ENCODE results near the gene TIGD2.

Gene TIGD2

DNA sequence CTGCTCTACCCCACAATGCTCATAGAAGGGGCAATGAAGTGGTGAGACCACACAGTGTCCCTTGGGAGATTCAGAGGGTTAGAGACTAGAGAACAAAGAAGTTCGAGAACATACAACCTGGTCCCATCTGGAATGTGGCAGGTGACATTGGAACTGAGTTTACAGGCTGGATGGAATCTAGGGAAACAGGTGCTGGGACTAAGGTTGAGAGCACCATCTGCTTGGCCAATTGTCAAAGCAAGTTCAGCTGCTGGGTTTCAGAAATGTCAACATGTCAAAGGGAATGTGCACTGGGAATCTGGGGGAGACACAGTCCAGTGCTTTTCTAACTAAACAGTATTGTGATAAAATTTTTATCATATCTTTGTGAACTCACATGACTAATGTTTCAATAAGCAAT lies 38.4 kb upstream of the TIGD2 start:
- DNase-seq (ENCODE audit: low read depth): no peak
- no peak overlapping the region for H3K4me3 ChIP-seq (ENCODE audit: control insufficient read depth, low read depth, low read length)
- TF ChIP-seq, protein P1, sequence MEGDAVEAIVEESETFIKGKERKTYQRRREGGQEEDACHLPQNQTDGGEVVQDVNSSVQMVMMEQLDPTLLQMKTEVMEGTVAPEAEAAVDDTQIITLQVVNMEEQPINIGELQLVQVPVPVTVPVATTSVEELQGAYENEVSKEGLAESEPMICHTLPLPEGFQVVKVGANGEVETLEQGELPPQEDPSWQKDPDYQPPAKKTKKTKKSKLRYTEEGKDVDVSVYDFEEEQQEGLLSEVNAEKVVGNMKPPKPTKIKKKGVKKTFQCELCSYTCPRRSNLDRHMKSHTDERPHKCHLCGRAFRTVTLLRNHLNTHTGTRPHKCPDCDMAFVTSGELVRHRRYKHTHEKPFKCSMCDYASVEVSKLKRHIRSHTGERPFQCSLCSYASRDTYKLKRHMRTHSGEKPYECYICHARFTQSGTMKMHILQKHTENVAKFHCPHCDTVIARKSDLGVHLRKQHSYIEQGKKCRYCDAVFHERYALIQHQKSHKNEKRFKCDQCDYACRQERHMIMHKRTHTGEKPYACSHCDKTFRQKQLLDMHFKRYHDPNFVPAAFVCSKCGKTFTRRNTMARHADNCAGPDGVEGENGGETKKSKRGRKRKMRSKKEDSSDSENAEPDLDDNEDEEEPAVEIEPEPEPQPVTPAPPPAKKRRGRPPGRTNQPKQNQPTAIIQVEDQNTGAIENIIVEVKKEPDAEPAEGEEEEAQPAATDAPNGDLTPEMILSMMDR (IDR thresholded peaks at IDR 0.05; ENCODE audit: control insufficient read depth, insufficient read depth, low read depth, low read length, missing control alignments): no peak

DNA sequence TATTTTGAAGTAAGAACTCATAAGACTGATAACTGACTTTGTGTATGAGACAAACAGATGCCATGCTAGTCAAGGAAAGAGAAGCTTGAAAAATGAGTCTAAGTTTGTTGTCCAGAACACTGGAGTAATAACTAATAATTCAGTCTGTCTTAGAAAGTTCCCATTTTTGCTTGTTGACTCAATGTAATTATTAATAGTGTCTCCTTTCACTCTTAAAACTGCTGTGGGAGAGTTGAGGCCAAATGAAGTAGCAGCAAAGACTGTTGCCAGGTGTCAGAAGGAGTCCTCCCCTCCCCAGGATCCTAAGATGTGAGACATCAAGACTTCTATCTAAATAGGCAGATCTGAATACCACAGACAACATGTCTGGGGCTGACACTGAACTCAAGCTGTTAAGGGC lies 33.6 kb upstream of the TIGD2 start:
- no peak overlapping the region for H3K4me3 ChIP-seq (ENCODE audit: control insufficient read depth, low read depth, low read length)
- TF ChIP-seq, protein P1 (IDR thresholded peaks at IDR 0.05; ENCODE audit: control insufficient read depth, insufficient read depth, low read depth, low read length, missing control alignments): no peak
- DNase-seq (ENCODE audit: low read depth): no peak

DNA sequence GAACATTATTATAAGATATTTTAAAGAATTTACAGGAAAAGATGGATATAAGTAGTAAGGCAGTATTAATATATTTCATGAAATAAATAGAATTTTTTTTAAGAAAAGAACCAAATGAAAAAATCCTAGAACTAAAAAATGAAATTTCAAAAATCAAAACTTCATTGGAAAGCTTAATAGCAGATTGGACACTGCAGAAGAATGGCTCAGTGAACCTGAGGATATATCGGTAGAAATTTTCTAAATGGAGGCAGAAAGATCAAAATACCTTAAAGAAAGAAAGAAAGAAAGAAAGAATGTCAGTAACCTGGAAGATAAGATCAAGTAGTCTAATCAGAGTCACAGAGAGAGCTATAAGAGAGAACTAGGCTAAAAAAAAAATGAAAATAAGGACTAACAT lies 33.0 kb upstream of the TIGD2 start:
- TF ChIP-seq, protein P1 (IDR thresholded peaks at IDR 0.05; ENCODE audit: control insufficient read depth, insufficient read depth, low read depth, low read length, missing control alignments): no peak
- H3K4me3 ChIP-seq (ENCODE audit: control insufficient read depth, low read depth, low read length): no peak overlapping the region
- no peak for DNase-seq (ENCODE audit: low read depth)

DNA sequence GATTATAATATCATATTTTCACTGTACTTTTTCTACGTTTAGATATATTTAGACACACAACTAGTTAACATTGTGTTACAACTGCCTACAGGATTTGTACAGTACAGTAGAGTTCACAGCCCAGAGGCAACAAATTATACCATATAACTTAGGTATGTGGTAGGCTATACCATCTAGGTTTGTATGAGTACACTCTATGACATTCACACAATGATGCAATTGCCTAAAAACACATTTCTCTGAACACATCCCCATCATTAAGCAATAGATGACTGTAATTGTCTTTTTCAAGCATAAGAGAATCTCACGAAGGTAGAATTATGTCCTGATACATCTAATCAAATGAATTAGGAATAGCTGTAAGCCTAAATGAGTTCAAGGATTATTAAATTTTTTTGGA lies 12.3 kb upstream of the TIGD2 start:
- H3K4me3 ChIP-seq (ENCODE audit: control insufficient read depth, low read depth, low read length): no peak overlapping the region
- no peak for DNase-seq (ENCODE audit: low read depth)
- TF ChIP-seq, protein P1 (IDR thresholded peaks at IDR 0.05; ENCODE audit: control insufficient read depth, insufficient read depth, low read depth, low read length, missing control alignments): no peak

DNA sequence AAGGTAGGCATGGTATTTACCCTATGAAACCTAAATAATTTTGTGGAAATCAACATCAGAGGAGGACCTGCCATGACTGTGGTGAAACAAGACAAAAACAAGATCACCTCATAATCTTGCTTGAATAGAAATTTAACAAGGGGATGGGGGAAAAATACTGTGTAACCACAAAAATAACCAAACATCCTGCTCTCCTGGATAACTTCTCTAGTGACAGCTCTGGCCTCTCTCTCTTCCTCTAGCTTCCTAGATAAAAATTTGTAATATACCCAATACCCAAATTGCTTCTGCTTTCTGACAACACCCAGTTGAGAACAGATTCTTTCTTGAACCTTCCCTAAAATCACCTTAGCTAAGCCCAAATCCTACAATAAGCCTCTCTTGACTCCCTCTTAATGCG lies 11.9 kb upstream of the TIGD2 start:
- DNase-seq (ENCODE audit: low read depth): no peak
- no peak overlapping the region for H3K4me3 ChIP-seq (ENCODE audit: control insufficient read depth, low read depth, low read length)
- TF ChIP-seq, protein P1 (IDR thresholded peaks at IDR 0.05; ENCODE audit: control insufficient read depth, insufficient read depth, low read depth, low read length, missing control alignments): no peak

DNA sequence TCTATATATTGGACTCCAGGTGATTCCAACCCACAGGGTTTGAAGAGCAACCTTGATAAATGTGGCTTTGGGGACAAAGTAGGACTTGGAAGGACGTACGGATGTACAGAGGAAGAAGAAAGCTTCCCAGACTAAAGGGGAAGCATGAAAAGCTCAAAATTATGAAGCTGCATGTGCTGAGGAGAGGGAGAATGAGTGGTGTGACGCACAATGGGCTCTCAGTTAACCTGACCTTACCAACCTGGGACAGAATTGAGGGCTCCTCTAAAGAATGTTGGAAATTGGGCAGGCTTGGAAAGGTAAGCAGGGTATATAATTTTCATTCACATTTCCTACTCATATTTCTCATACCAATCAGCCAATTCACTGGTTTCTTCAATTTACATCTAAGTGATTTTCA lies 10.5 kb upstream of the TIGD2 start:
- TF ChIP-seq, protein P1 (IDR thresholded peaks at IDR 0.05; ENCODE audit: control insufficient read depth, insufficient read depth, low read depth, low read length, missing control alignments): no peak
- no peak for DNase-seq (ENCODE audit: low read depth)
- H3K4me3 ChIP-seq (ENCODE audit: control insufficient read depth, low read depth, low read length): no peak overlapping the region

Measured in AG09309 (cell line).